Stimulated activated CD4-positive, alpha-beta T cell treated with anti-CD3 and anti-CD28 coated beads, TNF-alpha, amount 100 ng/mL, for 48 hours (primary cell): Measurements from ENCODE around the gene CYCS.

Source experiments
- DNase-seq, 3 donors: peaks; one replicate each; pipeline ENCODE4 v3.0.0-alpha.2; 2020; ENCODE audit warnings: low read depth in 3 of 3

Gene CYCS

GRCh38 chr7:25125137-25125946, at the start of gene CYCS:
CYCS (minus strand) TSS chr7:25125260; CDS start chr7:25124119, 1,141 bp downstream.
- peak; percentile 98 to 99 (median 99) for DNase-seq

- DNase-seq, result no peak
Measured at GRCh38 chr7:25173184-25173583, 48.1 kb upstream of the CYCS start.

DNA sequence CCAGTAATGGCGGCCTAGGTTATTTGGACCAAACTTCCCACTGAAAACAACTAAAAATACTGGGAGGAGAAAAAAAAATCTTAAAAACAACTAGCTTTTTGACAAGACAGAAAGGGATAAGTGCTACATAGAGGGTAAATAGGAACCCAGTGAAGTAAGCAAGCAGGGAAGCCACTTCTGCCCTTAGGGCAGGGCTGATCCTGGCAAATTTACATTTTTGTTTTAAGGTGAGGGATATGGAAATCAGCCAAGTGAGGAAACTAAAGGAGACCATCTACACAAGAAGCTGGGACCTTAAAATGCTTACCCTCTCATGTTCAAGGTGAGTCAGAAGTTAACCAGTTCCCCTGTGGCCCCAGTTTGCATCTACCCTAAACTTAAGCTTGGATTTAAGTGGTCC, 46.5 kb upstream of the CYCS start:
- no peak for DNase-seq

GRCh38 chr7:25171071-25171470, 46.0 kb upstream of the CYCS start:
- no peak for DNase-seq

GRCh38 chr7:25169683-25170082, 44.6 kb upstream of the CYCS start:
- DNase-seq, result no peak

DNA sequence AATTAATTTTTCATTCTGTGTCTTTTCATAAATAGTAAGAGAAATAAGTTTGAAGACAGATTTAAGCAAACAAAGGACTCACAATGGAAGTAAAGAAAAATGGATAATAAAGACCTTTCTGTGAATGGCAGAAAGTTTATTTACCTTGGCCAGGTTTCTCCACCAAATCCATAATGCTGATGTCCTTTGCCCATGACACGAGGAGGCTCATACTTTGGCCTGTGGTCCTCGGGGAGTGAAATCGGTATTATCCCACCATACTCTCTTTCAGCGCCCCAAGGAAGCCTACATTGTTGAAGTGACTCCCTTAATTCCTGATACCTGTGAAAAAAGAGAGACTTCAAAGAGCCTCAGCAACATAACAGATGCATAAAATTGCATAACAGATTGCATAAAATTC, 43.1 kb upstream of the CYCS start:
- DNase-seq, result no peak

GRCh38 chr7:25167262-25167843, 42.3 kb upstream of the CYCS start:
- no peak for DNase-seq

DNA sequence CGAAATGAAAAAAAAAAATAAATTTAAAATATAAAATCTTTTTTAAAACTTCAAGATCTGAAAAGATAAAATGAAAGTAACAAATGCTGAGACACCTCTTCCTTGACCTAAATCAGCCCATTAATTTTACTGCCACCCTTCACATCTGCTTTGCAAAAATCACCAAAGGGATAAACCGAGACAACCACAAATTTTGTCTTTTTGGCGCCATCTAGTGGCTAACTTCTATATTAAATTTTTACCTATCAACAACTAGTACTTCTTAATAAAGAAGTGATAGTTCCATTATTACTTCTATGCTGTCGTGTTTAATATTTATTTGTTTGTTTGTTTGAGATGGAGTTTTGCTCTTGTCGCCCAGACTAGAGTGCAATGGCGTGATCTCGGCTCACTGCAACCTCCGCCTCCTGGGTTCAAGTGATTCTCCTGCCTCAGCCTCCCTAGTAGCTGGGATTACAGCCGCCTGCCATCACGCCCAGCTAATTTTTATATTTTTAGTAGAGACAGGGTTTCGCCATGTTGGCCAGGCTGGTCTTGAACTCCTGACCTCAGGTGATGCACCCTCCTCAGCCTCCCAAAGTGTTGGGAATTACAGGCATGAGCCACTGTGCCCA, 35.0 kb upstream of the CYCS start:
- DNase-seq, result peak in 1 of 3 donors; percentile 9

DNA sequence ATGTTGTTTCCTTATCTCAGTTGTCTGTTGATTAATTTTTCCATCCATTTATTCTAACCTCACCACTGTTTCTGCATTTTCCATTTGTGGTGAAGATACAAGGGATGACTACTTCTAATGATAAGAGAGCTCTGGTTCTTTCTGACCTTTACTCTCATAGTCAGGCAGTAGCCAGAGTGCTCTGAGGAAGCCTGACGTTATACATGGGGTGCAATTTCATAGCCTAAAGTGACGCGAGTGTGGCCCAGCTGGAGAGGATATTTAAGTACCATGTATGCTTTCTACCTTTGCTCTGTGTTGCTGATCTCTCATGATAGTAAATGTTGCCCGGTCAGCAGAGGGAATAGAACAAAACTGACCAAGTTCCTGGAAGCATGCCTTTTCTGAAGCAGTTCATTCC, 33.9 kb upstream of the CYCS start:
- no peak for DNase-seq

GRCh38 chr7:25151773-25152172, 26.7 kb upstream of the CYCS start:
- no peak for DNase-seq

GRCh38 chr7:25149836-25150235, 24.8 kb upstream of the CYCS start:
- no peak for DNase-seq

DNA sequence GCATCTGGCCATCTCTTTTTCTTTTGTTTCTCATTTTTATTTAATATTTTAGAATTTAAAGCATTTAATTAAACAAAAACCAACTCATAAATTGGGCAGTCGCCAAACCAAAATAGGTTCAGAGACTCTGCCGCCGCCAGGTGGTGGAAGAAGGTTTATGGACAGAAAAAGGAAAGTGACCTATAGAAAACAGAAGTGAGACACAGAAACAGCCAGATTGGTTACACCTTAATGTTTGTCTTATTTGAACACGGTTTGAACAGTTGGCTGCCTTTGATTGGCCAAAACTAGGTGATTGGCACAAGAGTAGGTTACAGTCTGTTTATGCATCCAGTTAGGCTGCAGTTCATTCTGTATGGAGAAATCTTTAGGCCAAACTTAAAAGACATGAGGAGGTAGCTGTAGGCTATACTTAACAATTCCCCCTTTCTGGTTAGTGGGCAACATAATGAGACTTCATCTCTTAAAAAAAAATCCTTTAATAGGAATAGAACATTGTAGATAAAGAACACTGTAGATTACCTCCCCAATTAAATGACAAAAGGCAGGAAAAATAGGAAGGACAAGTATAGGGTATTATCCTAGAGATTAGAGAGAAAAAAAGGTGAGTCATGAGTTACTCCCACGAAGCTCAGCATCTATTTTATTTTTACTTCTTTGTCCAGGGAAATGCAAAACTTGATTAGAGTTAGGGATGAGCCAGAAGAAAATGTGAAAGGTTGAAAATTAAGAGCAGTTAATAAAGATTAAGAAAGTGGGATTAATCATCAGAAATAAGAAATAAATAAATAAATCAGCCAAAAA, 23.9 kb upstream of the CYCS start:
- no peak for DNase-seq

GRCh38 chr7:25143763-25144162, 18.7 kb upstream of the CYCS start:
- DNase-seq, result no peak

DNA sequence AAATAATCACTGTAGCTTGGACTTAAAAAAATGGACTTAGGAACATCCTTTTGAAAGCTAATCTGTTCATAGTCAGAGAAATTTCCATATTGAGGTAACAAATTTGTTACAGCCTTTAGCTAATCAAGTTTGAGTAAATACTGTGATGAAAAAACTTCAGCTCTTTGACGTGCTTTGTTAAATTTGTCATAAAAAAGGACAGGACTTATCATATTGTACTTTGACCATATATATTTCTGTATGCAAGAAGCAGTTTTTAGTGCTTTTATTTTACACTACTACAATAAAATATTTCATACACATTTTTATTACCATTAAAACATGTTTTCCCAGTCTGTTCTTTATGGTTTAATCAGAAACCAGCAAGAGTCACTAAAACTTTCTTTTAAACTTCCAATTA, 14.5 kb upstream of the CYCS start:
- DNase-seq, result no peak

- no peak for DNase-seq
Measured at GRCh38 chr7:25134358-25135010, 9.4 kb upstream of the CYCS start.

- DNase-seq, result no peak
Measured at GRCh38 chr7:25132430-25132829, 7.4 kb upstream of the CYCS start.

DNA sequence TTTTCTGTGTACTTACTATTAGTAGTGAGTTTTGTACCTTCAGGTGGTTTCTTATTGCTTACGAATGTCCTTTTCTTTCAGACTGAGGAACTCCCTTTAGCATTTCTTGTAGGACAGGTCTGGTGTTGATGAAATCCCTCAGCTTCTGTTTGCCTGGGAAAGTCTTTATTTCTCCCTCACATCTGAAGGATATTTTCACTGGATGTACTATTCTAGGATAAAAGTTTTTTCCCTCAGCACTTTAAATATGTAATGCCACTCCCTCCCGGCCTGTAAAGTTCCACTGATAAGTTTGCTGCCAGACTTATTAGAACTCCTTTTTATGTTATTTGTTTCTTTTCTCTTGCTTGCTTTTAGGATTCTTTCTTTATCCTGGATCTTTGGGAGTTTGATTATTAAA, 1.7 kb upstream of the CYCS start:
- DNase-seq, result no peak

- peak in 1 of 3 donors; percentile 15 for DNase-seq
Measured at GRCh38 chr7:25124465-25125136, 459 bp downstream of the CYCS start.

DNA sequence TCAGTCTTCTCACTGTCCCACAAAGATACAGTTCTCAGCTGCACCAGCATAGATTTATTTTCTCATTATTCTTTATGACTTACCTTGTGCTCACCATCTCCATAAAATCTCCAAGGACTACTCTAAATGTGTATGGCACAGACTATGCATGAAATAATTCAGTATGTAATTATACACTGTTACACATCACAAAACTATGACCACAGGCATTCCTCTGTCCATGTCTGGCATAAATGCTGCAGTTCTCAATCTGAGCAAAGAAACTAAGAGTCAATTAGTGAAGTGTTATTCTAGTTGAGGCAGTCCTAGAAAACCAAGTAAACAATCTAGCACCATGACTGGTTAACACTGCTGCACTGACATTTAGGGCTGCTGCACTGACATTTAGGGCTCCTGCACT, 2.7 kb downstream of the CYCS start:
- no peak for DNase-seq

GRCh38 chr7:25121599-25121998, 3.5 kb downstream of the CYCS start:
- no peak for DNase-seq

GRCh38 chr7:25119102-25119501, 6.0 kb downstream of the CYCS start:
- no peak for DNase-seq
